Measurements from ENCODE around the gene PSME1. TPM values are rescaled to one million over a fixed set of nuclear protein-coding genes. Genes with fewer than 3 reads are reported as not detected.

Gene PSME1
- total and polyA plus RNA-seq, 2 donors (not counting 1 experiment from before 2014, with no cell fraction given) = 177 to 266 TPM

- Histone ChIP-seq H2AFZ (ENCODE audit: low read length) (no peak overlapping the region), H3K79me2 (ENCODE audit: control insufficient read depth, insufficient read depth, low read length) (no peaks in the 10 kb centered on the region), H3K9me3 (ENCODE audit: control insufficient read depth, insufficient read depth, low read depth, low read length) (no peaks in the 10 kb centered on the region), H3K9ac (ENCODE audit: insufficient read depth, low read length) (no peak overlapping the region), H3K4me2 (ENCODE audit: extremely low read depth, insufficient read depth, low read length) (no peak overlapping the region), H3K36me3 (ENCODE audit: control insufficient read depth, insufficient read depth, low read length) (peaks cover 3% of the 10 kb centered on the region), H3K27me3 (ENCODE audit: control insufficient read depth, insufficient read depth, low read length) (no peaks in the 10 kb centered on the region), H3K4me1 (ENCODE audit: control insufficient read depth, extremely low read depth, insufficient read depth, low read length) (no peaks in the 10 kb centered on the region), H4K20me1 (ENCODE audit: control insufficient read depth, extremely low read depth, insufficient read depth, low read length) (no peaks in the 10 kb centered on the region), H3K27ac (ENCODE audit: insufficient read depth, low read length) (no peak overlapping the region), H3K4me3 (replicated peaks in 1 of 4; ENCODE audit: control extremely low read depth in 1 of 4, insufficient read depth in 1 of 4, low read depth in 3 of 4, low read length in 4 of 4) (no peak overlapping the region)
- no peak for DNase-seq (ENCODE audit: low read depth in 2 of 2)
- TF ChIP-seq CTCF (conservative IDR thresholded peaks at IDR 0.05 in 1 of 2, IDR thresholded peaks at IDR 0.05 in 1 of 2; ENCODE audit: low read depth in 1 of 2, low read length in 2 of 2) (no peak), EZH2 (IDR thresholded peaks at IDR 0.05; ENCODE audit: low read length, missing control alignments) (no peak)
These were observed 14.8 kb upstream of the PSME1 start for GRCh38 chr14:24121210-24121609.

- Histone ChIP-seq H3K27ac (ENCODE audit: insufficient read depth, low read length) (no peak overlapping the region), H3K36me3 (ENCODE audit: control insufficient read depth, insufficient read depth, low read length) (peaks cover 3% of the 10 kb centered on the region), H3K9ac (ENCODE audit: insufficient read depth, low read length) (no peak overlapping the region), H3K79me2 (ENCODE audit: control insufficient read depth, insufficient read depth, low read length) (no peaks in the 10 kb centered on the region), H4K20me1 (ENCODE audit: control insufficient read depth, extremely low read depth, insufficient read depth, low read length) (no peaks in the 10 kb centered on the region), H3K27me3 (ENCODE audit: control insufficient read depth, insufficient read depth, low read length) (no peaks in the 10 kb centered on the region), H3K4me1 (ENCODE audit: control insufficient read depth, extremely low read depth, insufficient read depth, low read length) (no peaks in the 10 kb centered on the region), H3K9me3 (ENCODE audit: control insufficient read depth, insufficient read depth, low read depth, low read length) (no peaks in the 10 kb centered on the region), H3K4me2 (ENCODE audit: extremely low read depth, insufficient read depth, low read length) (no peak overlapping the region), H3K4me3 (replicated peaks in 1 of 4; ENCODE audit: control extremely low read depth in 1 of 4, insufficient read depth in 1 of 4, low read depth in 3 of 4, low read length in 4 of 4) (no peak overlapping the region), H2AFZ (ENCODE audit: low read length) (no peak overlapping the region)
- no peak for DNase-seq (ENCODE audit: low read depth in 2 of 2)
- no peak for TF ChIP-seq CTCF (conservative IDR thresholded peaks at IDR 0.05 in 1 of 2, IDR thresholded peaks at IDR 0.05 in 1 of 2; ENCODE audit: low read depth in 1 of 2, low read length in 2 of 2)
- no peak for TF ChIP-seq EZH2 (IDR thresholded peaks at IDR 0.05; ENCODE audit: low read length, missing control alignments)
These were observed 13.6 kb upstream of the PSME1 start for GRCh38 chr14:24122416-24122815.

- Histone ChIP-seq H3K9me3 (ENCODE audit: control insufficient read depth, insufficient read depth, low read depth, low read length) (no peaks in the 10 kb centered on the region), H3K4me1 (ENCODE audit: control insufficient read depth, extremely low read depth, insufficient read depth, low read length) (no peaks in the 10 kb centered on the region), H2AFZ (ENCODE audit: low read length) (no peak overlapping the region), H3K4me2 (ENCODE audit: extremely low read depth, insufficient read depth, low read length) (no peak overlapping the region), H3K79me2 (ENCODE audit: control insufficient read depth, insufficient read depth, low read length) (no peaks in the 10 kb centered on the region), H3K36me3 (ENCODE audit: control insufficient read depth, insufficient read depth, low read length) (peaks cover 3% of the 10 kb centered on the region), H4K20me1 (ENCODE audit: control insufficient read depth, extremely low read depth, insufficient read depth, low read length) (no peaks in the 10 kb centered on the region), H3K9ac (ENCODE audit: insufficient read depth, low read length) (no peak overlapping the region), H3K4me3 (replicated peaks in 1 of 4; ENCODE audit: control extremely low read depth in 1 of 4, insufficient read depth in 1 of 4, low read depth in 3 of 4, low read length in 4 of 4) (no peak overlapping the region), H3K27ac (ENCODE audit: insufficient read depth, low read length) (no peak overlapping the region), H3K27me3 (ENCODE audit: control insufficient read depth, insufficient read depth, low read length) (no peaks in the 10 kb centered on the region)
- no peak for DNase-seq (ENCODE audit: low read depth in 2 of 2)
- no peak for TF ChIP-seq EZH2 (IDR thresholded peaks at IDR 0.05; ENCODE audit: low read length, missing control alignments)
- no peak for TF ChIP-seq CTCF (conservative IDR thresholded peaks at IDR 0.05 in 1 of 2, IDR thresholded peaks at IDR 0.05 in 1 of 2; ENCODE audit: low read depth in 1 of 2, low read length in 2 of 2)
These were observed 13.1 kb upstream of the PSME1 start for GRCh38 chr14:24122898-24123297.

Data from fibroblast of lung (primary cell).